LHCN-M2 (cell line): ENCODE data around the gene SYT8. TPM values are rescaled to one million over a fixed set of nuclear protein-coding genes. Genes with fewer than 3 reads are reported as not detected.
"Not testable (repeated sequence)": the region's sequence is repeated elsewhere in the genome, so short reads cannot be mapped to it uniquely, and the experiment has no call there.

Experiments used
- DNase-seq: peaks from one replicate; pipeline ENCODE4 v3.0.0-alpha.2; 2012; ENCODE audit warnings: low read depth
- polyA plus RNA-seq: library from polyadenylated mRNA; unstranded; fragments of >200 nt; gene quantifications from one replicate; pipeline ENCODE4 v1.2.1, GENCODE V29; 2012; ENCODE audit warnings: missing spikeins
- total RNA-seq: library from RNA; depleted of rRNA; stranded (reverse); fragments of >200 nt; gene quantifications from 2 replicates; pipeline ENCODE4 v1.2.3, GENCODE V29; 2014; rRNA removed

The SYT8 gene
- 0.13 and 0.17 TPM in 2 replicates for total RNA-seq
- polyA plus RNA-seq = 0.18 TPM

- DNase-seq = no peak
Measured at GRCh38 chr11:1834779-1835670, at the start of gene SYT8. Gene SYT8 (plus strand): TSS chr11:1834990. CDS start chr11:1835106, 116 bp downstream.

- DNase-seq = no peak
Measured at GRCh38 chr11:1785749-1786413, 48.9 kb upstream of the SYT8 start.

- DNase-seq = no peak
Measured at GRCh38 chr11:1786466-1786865, 48.3 kb upstream of the SYT8 start.

- DNase-seq = no peak
Measured at GRCh38 chr11:1791912-1792311, 42.9 kb upstream of the SYT8 start.

GRCh38 chr11:1792461-1792860 lies 42.3 kb upstream of the SYT8 start:
- no peak for DNase-seq

GRCh38 chr11:1793081-1793480 lies 41.7 kb upstream of the SYT8 start:
- DNase-seq = no peak

GRCh38 chr11:1796413-1797011 lies 38.3 kb upstream of the SYT8 start:
- no peak for DNase-seq

GRCh38 chr11:1797391-1798125 lies 37.2 kb upstream of the SYT8 start:
- no peak for DNase-seq

GRCh38 chr11:1803246-1803645 lies 31.5 kb upstream of the SYT8 start:
- no peak for DNase-seq

- DNase-seq = not testable (repeated sequence)
Measured at GRCh38 chr11:1803835-1804519, 30.8 kb upstream of the SYT8 start.

- DNase-seq = no peak
Measured at GRCh38 chr11:1805525-1805924, 29.3 kb upstream of the SYT8 start.

- no peak for DNase-seq
Measured at GRCh38 chr11:1807264-1807995, 27.4 kb upstream of the SYT8 start.

- DNase-seq = no peak
Measured at GRCh38 chr11:1810761-1811160, 24.0 kb upstream of the SYT8 start.

GRCh38 chr11:1812274-1812673 lies 22.5 kb upstream of the SYT8 start:
- no peak for DNase-seq

GRCh38 chr11:1812801-1813200 lies 22.0 kb upstream of the SYT8 start:
- DNase-seq = no peak

GRCh38 chr11:1813356-1813755 lies 21.4 kb upstream of the SYT8 start:
- not testable (repeated sequence) for DNase-seq

- no peak for DNase-seq
Measured at GRCh38 chr11:1814691-1815090, 20.1 kb upstream of the SYT8 start.

- DNase-seq = no peak
Measured at GRCh38 chr11:1815311-1815710, 19.5 kb upstream of the SYT8 start.

GRCh38 chr11:1815751-1816150 lies 19.0 kb upstream of the SYT8 start:
- DNase-seq = no peak

GRCh38 chr11:1817000-1817399 lies 17.8 kb upstream of the SYT8 start:
- no peak for DNase-seq
